Measurements from ENCODE around the gene C11orf71. TPM values are rescaled to one million over a fixed set of nuclear protein-coding genes. Genes with fewer than 3 reads are reported as not detected.

The C11orf71 gene
- total RNA-seq, 1 donor = 3.5 TPM

DNA sequence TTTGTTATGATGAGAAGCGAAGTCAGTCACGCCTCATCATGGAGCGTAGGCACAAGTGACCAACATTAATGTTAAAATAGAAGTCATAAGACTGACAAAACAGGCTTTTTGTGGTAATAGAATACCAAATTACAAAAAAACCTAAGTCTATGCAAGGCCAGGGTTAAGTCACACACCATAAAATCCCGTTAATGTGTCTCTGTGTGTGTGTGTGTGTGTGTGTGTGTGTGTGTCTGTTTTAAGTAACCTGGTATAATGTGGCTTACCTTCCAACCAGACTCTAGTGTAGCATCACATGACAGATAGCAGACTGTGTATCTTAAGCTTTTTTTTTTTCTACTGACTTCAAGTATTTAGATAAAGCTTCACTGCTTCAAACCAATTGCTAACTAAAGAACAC is 38.0 kb downstream of the C11orf71 start:
- TF ChIP-seq, protein P1, sequence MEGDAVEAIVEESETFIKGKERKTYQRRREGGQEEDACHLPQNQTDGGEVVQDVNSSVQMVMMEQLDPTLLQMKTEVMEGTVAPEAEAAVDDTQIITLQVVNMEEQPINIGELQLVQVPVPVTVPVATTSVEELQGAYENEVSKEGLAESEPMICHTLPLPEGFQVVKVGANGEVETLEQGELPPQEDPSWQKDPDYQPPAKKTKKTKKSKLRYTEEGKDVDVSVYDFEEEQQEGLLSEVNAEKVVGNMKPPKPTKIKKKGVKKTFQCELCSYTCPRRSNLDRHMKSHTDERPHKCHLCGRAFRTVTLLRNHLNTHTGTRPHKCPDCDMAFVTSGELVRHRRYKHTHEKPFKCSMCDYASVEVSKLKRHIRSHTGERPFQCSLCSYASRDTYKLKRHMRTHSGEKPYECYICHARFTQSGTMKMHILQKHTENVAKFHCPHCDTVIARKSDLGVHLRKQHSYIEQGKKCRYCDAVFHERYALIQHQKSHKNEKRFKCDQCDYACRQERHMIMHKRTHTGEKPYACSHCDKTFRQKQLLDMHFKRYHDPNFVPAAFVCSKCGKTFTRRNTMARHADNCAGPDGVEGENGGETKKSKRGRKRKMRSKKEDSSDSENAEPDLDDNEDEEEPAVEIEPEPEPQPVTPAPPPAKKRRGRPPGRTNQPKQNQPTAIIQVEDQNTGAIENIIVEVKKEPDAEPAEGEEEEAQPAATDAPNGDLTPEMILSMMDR (IDR thresholded peaks at IDR 0.05; ENCODE audit: insufficient read depth, low read depth, low read length) = no peak
- no peak overlapping the region for H3K4me3 ChIP-seq (ENCODE audit: low read depth, low read length)
- no peak for DNase-seq (ENCODE audit: low read depth)

DNA sequence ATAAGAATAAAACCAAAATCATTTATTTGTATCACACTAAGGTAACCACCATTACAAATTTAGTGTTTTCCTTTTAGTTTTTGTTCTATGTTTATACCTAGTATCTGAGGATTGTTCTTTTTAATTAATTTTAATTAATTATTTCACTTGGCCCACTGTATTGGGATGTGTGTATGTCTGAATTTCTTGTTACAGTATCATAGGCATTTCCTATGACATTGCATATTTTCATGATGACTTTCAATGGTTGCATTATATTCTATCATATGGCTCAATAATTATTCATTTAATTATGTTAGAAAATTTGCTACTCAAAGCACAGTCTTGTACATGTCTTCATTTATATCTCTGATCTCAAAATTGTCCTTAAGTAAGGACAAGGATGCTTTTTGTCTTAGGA is 41.0 kb downstream of the C11orf71 start:
- no peak overlapping the region for H3K4me3 ChIP-seq (ENCODE audit: low read depth, low read length)
- DNase-seq (ENCODE audit: low read depth) = no peak
- TF ChIP-seq, protein P1 (IDR thresholded peaks at IDR 0.05; ENCODE audit: insufficient read depth, low read depth, low read length) = no peak

DNA sequence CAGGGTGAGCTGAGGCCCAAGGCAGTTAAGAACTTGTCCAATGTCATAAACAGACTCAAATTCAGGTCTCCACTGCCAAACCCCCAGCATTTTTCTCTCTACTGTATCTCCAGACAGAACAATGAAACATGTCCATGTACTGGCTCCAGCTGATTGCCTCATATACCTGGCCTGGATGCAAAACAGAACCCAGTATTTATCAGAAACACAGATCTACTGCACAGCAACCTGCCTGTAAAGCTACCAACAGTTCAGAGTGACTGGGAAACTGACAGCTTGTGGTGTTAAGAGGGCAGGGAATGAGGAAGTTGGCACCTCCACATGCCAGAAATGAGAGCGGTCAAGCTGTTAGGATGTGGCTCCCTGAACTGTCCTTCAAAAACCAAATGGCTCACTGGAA is 41.6 kb downstream of the C11orf71 start:
- TF ChIP-seq, protein P1 (IDR thresholded peaks at IDR 0.05; ENCODE audit: insufficient read depth, low read depth, low read length) = no peak
- no peak for DNase-seq (ENCODE audit: low read depth)
- no peak overlapping the region for H3K4me3 ChIP-seq (ENCODE audit: low read depth, low read length)

DNA sequence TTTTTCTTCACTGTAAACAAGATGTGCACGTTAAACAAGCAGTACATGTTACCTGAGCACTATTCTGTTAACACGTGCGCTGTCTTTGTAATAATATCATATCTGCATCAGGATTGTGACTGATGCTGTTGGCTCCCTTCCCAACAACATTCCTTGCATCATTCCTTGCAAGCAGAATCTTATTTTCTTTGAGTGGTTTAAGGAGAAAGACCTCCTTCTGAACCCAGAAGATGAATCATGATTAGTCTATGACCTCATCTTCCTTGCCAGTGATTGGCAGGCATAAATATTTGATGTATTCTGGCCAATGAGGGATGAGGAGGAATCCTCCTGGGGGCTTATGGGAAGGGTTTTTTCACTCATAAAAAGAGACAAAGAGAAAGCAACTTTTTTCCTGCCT is 46.2 kb downstream of the C11orf71 start:
- H3K4me3 ChIP-seq (ENCODE audit: low read depth, low read length) = no peak overlapping the region
- TF ChIP-seq, protein P1 (IDR thresholded peaks at IDR 0.05; ENCODE audit: insufficient read depth, low read depth, low read length) = no peak
- DNase-seq (ENCODE audit: low read depth) = peak; percentile 51

DNA sequence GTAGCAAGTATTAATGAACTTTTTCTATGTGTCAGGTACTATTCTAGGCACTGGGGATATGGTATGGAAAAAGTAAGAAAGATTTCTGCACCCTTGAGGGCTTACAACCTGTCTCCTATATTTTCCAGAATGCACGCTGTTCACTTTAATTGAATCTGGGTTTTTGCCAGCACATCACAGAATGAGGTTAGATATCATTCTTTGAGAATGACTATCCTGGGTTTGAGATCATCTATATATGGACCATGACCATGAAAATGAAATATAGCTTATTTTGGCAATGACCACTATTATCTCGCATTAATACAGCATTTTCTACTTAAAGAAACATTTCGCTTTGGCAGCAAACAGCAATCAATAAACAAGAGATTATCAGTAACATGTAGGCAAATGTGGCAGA is 46.9 kb downstream of the C11orf71 start:
- TF ChIP-seq, protein P1 (IDR thresholded peaks at IDR 0.05; ENCODE audit: insufficient read depth, low read depth, low read length) = no peak
- DNase-seq (ENCODE audit: low read depth) = no peak
- no peak overlapping the region for H3K4me3 ChIP-seq (ENCODE audit: low read depth, low read length)

DNA sequence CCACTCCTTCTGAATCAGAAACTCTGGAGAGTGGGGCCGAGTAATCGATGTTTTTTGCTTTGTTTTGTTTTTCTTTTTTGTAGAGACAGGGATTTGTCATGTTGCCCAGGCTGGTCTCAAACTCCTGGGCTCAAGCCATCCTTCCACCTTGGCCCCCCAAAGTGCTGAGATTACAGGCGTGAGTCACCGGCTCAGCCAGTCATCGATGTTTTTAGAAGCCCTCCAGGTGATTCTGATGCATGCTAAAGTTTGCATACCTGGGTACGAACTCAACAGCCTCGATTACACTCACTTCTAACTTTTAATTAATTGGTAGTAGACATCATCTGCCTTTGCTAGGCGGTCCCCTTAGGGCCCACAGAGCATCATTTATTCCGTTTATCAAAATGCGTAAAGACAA is 50.3 kb downstream of the C11orf71 start:
- TF ChIP-seq, protein P1 (IDR thresholded peaks at IDR 0.05; ENCODE audit: insufficient read depth, low read depth, low read length) = no peak
- DNase-seq (ENCODE audit: low read depth) = no peak
- H3K4me3 ChIP-seq (ENCODE audit: low read depth, low read length) = no peak overlapping the region

Other genes with a start within 250 kb of the C11orf71 start
- gene NNMT, start 104.1 kb downstream of the C11orf71 start, total RNA-seq = 505 and 713 TPM in 2 replicates
- 30.6 and 53.1 TPM in 2 replicates for gene RBM7, start 155 bp upstream of the C11orf71 start, total RNA-seq
- gene REXO2, start 39.0 kb upstream of the C11orf71 start, total RNA-seq = 166 and 174 TPM in 2 replicates
- not detected in 2 replicates for gene NXPE1, start 159.4 kb upstream of the C11orf71 start, total RNA-seq
- gene NXPE4, start 195.3 kb upstream of the C11orf71 start, total RNA-seq = not detected in 2 replicates

Data from fibroblast of villous mesenchyme (primary cell).